ENCODE measurements around the gene SREK1.

GRCh38 chr5:66145737-66146136 is 1.6 kb downstream of the SREK1 start:
- TF ChIP-seq POLR2AphosphoS5 (IDR thresholded peaks at IDR 0.05) (no peak), CTCF (IDR thresholded peaks at IDR 0.05) (no peak), POLR2A (IDR thresholded peaks at IDR 0.05) (no peak)

All from prostate gland (tissue), 2 donors.